GM12878 (cell line): ENCODE measurements around the gene KYAT1. TPM values are rescaled to one million over a fixed set of nuclear protein-coding genes. Genes with fewer than 3 reads are reported as not detected.
A peak's percentile ranks its signal among the peaks of the same experiment; 100 is the strongest.

Experiments
- BRCA1 ChIP-seq: IDR thresholded peaks from 2 replicates; pipeline ENCODE4 v1.6.1; 2011; ENCODE audit warnings: low read depth, low read length, improper control_type of control experiment
- CREM ChIP-seq: IDR thresholded peaks from 2 replicates; pipeline ENCODE4 v1.6.1; 2014; ENCODE audit warnings: antibody characterized with exemption, low read depth
- E2F8 ChIP-seq: fragments of 450-650 bp; IDR thresholded peaks from 2 replicates; pipeline ENCODE4 v1.6.1; 2018; ENCODE audit warnings: mild to moderate bottlenecking, low read depth, moderate library complexity; ENCODE audit not compliant: partially characterized antibody
- EZH2 ChIP-seq: IDR thresholded peaks from 2 replicates; pipeline ENCODE4 v1.6.1; 2012; ENCODE audit warnings: low read depth, mild to moderate bottlenecking, control low read depth, inconsistent platforms, low read length, borderline replicate concordance; ENCODE audit not compliant: control insufficient read depth
- FOXM1 ChIP-seq: IDR thresholded peaks from 2 replicates; pipeline ENCODE4 v1.6.1; 2012; ENCODE audit warnings: low read depth, mild to moderate bottlenecking, inconsistent platforms, low read length, moderate library complexity
- IKZF1 ChIP-seq: fragments of 450-650 bp; conservative IDR thresholded peaks from 2 replicates; pipeline ENCODE4 v1.6.1; 2017; ENCODE audit warnings: antibody characterized with exemption, mild to moderate bottlenecking
- KDM1A ChIP-seq: fragments of 200-600 bp; sonication (generic); IDR thresholded peaks from 2 replicates; pipeline ENCODE4 v1.6.1; 2016; ENCODE audit warnings: borderline replicate concordance
- LARP7 ChIP-seq: fragments of 450-650 bp; IDR thresholded peaks from 2 replicates; pipeline ENCODE4 v1.6.1; 2017; ENCODE audit warnings: mild to moderate bottlenecking
- NR2F1 ChIP-seq: fragments of 450-650 bp; conservative IDR thresholded peaks from 2 replicates; pipeline ENCODE4 v1.6.1; 2017; ENCODE audit warnings: mild to moderate bottlenecking
- PAX5 ChIP-seq: IDR thresholded peaks from 2 replicates; pipeline ENCODE4 v1.6.1; 2011; ENCODE audit warnings: low read depth, low read length, borderline replicate concordance
- PAX8 ChIP-seq: fragments of 450-650 bp; IDR thresholded peaks from 2 replicates; pipeline ENCODE4 v1.6.1; 2017; ENCODE audit warnings: mild to moderate bottlenecking, moderate library complexity
- POLR2AphosphoS2 ChIP-seq: IDR thresholded peaks from 2 replicates; pipeline ENCODE4 v1.6.1; 2011; ENCODE audit warnings: low read depth, mild to moderate bottlenecking, low read length, improper control_type of control experiment, moderate library complexity
- RAD51 ChIP-seq: fragments of 450-650 bp; IDR thresholded peaks from 2 replicates; pipeline ENCODE4 v1.6.1; 2016; ENCODE audit warnings: moderate library complexity, mild to moderate bottlenecking, inconsistent platforms
- RBBP5 ChIP-seq: fragments of 200-600 bp; sonication (generic); conservative IDR thresholded peaks from 2 replicates; pipeline ENCODE4 v1.6.1; 2016
- SMARCA5 ChIP-seq: fragments of 450-650 bp; IDR thresholded peaks from 2 replicates; pipeline ENCODE4 v1.6.1; 2017; ENCODE audit warnings: mild to moderate bottlenecking
- SMC3 ChIP-seq: IDR thresholded peaks from 2 replicates; pipeline ENCODE4 v1.6.1; 2011; ENCODE audit warnings: low read length, improper control_type of control experiment, borderline replicate concordance
- SPI1 ChIP-seq: IDR thresholded peaks from 2 replicates; pipeline ENCODE4 v1.6.1; 2011; ENCODE audit warnings: low read depth, mild to moderate bottlenecking, low read length, moderate library complexity, borderline replicate concordance; ENCODE audit not compliant: insufficient read depth
- USF1 ChIP-seq: IDR thresholded peaks from 2 replicates; pipeline ENCODE4 v1.6.1; 2011; ENCODE audit warnings: borderline replicate concordance, low read depth, mild to moderate bottlenecking, moderate library complexity, mixed read lengths, low read length; ENCODE audit not compliant: insufficient read depth; ENCODE audit errors: extremely low read length
- YBX1 ChIP-seq: fragments of 450-650 bp; IDR thresholded peaks from 2 replicates; pipeline ENCODE4 v1.6.1; 2016; ENCODE audit warnings: antibody characterized with exemption
- polyA plus RNA-seq, 11 experiments: library from polyadenylated mRNA; depleted of rRNA in 4 of 11; unstranded in 6 of 11; stranded (reverse) in 5 of 11; fragments of >200 nt; fragmentation: Nextera tagmentation in 4 of 11; fragmentation: Illumina TruSeq in 1 of 11; extraction: Ambion mirVana in 4 of 11; extraction: Trizol in 1 of 11; gene quantifications; 1 replicate in 1 of 11; 2 replicates in 10 of 11; pipeline versions ENCODE4 v1.2.1 to v1.2.3, GENCODE V29; 2011 to 2016; ENCODE audit warnings: inconsistent platforms in 2 of 11, missing spikeins in 2 of 11, low read depth in 1 of 11
- total RNA-seq, 4 experiments: library from RNA; depleted of rRNA in 3 of 4; stranded (reverse); fragments of >200 nt in 3 of 4; fragmentation: Illumina TruSeq in 1 of 4; extraction: Trizol in 1 of 4; gene quantifications; 2 replicates each; pipeline versions ENCODE4 v1.2.1 to v1.2.3, GENCODE V29; 2013 to 2021
- TF ChIP-seq, protein P1 (sequence below), 3 experiments: IDR thresholded peaks in 2 of 3; conservative IDR thresholded peaks in 1 of 3; 2 replicates each; pipeline ENCODE4 v1.5.1; 2011; ENCODE audit warnings: low read depth in 3 of 3, low read length in 3 of 3, mild to moderate bottlenecking in 3 of 3, control low read depth in 2 of 3, moderate library complexity in 2 of 3, inconsistent platforms in 1 of 3, mixed read lengths in 1 of 3; ENCODE audit not compliant: control insufficient read depth in 2 of 3, insufficient read depth in 1 of 3; ENCODE audit errors: extremely low read depth in 1 of 3
- TF ChIP-seq, protein P2 (sequence below): fragments of 450-650 bp; IDR thresholded peaks from 2 replicates; pipeline ENCODE4 v1.6.1; 2017; ENCODE audit warnings: low read depth, mild to moderate bottlenecking, moderate library complexity
- TF ChIP-seq, protein P3 (sequence below): IDR thresholded peaks from 2 replicates; pipeline ENCODE4 v1.6.1; 2012; ENCODE audit warnings: low read depth, low read length, improper control_type of control experiment
- TF ChIP-seq, protein P4 (sequence below): fragments of 450-650 bp; IDR thresholded peaks from 2 replicates; pipeline ENCODE4 v1.6.1; 2016; ENCODE audit warnings: mild to moderate bottlenecking

Gene KYAT1
- total and polyA plus RNA-seq, 10 of the 15 experiments (the other 5 are each of a cell fraction or from before 2014, with no cell fraction given), result 5.8 to 15.7 (median 11.4) TPM

DNA sequence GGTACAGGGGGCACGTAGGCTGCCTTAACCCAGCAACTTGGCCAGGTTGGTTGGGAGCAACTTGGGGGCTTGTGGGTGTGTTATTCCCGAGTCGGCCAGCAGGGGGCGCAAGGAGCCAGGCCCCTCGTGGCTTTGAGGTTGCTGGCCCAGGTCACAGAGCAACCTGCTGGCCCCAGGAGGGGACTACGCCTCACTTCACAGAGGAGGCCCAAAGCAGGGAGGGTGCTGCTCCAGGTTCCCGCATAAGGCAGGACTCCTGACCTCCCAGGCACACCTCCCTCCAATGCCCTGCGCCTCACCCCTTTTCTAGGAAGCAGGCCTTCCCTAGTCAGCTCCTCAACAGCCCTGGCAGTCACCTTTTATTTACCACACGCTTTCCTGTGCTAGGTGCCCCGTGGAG, 18.1 kb downstream of the KYAT1 start (continued):
- TF ChIP-seq, protein P1, sequence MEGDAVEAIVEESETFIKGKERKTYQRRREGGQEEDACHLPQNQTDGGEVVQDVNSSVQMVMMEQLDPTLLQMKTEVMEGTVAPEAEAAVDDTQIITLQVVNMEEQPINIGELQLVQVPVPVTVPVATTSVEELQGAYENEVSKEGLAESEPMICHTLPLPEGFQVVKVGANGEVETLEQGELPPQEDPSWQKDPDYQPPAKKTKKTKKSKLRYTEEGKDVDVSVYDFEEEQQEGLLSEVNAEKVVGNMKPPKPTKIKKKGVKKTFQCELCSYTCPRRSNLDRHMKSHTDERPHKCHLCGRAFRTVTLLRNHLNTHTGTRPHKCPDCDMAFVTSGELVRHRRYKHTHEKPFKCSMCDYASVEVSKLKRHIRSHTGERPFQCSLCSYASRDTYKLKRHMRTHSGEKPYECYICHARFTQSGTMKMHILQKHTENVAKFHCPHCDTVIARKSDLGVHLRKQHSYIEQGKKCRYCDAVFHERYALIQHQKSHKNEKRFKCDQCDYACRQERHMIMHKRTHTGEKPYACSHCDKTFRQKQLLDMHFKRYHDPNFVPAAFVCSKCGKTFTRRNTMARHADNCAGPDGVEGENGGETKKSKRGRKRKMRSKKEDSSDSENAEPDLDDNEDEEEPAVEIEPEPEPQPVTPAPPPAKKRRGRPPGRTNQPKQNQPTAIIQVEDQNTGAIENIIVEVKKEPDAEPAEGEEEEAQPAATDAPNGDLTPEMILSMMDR (IDR thresholded peaks at IDR 0.05 in 2 of 3, conservative IDR thresholded peaks at IDR 0.05 in 1 of 3; ENCODE audit: control insufficient read depth in 2 of 3, extremely low read depth in 1 of 3, insufficient read depth in 1 of 3, low read depth in 3 of 3, low read length in 3 of 3), result peak; percentile 94 to 98 (median 95)
- peak; percentile 43; the same call in 1 of the 2 replicates for TF ChIP-seq SMARCA5
- TF ChIP-seq, protein P2, sequence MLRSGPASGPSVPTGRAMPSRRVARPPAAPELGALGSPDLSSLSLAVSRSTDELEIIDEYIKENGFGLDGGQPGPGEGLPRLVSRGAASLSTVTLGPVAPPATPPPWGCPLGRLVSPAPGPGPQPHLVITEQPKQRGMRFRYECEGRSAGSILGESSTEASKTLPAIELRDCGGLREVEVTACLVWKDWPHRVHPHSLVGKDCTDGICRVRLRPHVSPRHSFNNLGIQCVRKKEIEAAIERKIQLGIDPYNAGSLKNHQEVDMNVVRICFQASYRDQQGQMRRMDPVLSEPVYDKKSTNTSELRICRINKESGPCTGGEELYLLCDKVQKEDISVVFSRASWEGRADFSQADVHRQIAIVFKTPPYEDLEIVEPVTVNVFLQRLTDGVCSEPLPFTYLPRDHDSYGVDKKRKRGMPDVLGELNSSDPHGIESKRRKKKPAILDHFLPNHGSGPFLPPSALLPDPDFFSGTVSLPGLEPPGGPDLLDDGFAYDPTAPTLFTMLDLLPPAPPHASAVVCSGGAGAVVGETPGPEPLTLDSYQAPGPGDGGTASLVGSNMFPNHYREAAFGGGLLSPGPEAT, result no peak
- TF ChIP-seq BRCA1, result no peak
- no peak for TF ChIP-seq CREM
- peak; percentile 26 for TF ChIP-seq USF1
- no peak for TF ChIP-seq FOXM1
- peak; percentile 88 for TF ChIP-seq SMC3
- no peak for TF ChIP-seq SPI1
- no peak for TF ChIP-seq IKZF1
- no peak for TF ChIP-seq POLR2AphosphoS2
- no peak for TF ChIP-seq RBBP5
- TF ChIP-seq EZH2, result no peak
- TF ChIP-seq PAX5, result peak; percentile 38; the same call in 1 of the 2 replicates
- peak; percentile 76 for TF ChIP-seq NR2F1
- TF ChIP-seq, protein P3, sequence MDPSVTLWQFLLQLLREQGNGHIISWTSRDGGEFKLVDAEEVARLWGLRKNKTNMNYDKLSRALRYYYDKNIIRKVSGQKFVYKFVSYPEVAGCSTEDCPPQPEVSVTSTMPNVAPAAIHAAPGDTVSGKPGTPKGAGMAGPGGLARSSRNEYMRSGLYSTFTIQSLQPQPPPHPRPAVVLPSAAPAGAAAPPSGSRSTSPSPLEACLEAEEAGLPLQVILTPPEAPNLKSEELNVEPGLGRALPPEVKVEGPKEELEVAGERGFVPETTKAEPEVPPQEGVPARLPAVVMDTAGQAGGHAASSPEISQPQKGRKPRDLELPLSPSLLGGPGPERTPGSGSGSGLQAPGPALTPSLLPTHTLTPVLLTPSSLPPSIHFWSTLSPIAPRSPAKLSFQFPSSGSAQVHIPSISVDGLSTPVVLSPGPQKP, result no peak
- no peak for TF ChIP-seq KDM1A
- TF ChIP-seq PAX8, result no peak
- no peak for TF ChIP-seq LARP7
- no peak for TF ChIP-seq YBX1
- TF ChIP-seq E2F8, result no peak
- TF ChIP-seq RAD51, result no peak
- TF ChIP-seq, protein P4, sequence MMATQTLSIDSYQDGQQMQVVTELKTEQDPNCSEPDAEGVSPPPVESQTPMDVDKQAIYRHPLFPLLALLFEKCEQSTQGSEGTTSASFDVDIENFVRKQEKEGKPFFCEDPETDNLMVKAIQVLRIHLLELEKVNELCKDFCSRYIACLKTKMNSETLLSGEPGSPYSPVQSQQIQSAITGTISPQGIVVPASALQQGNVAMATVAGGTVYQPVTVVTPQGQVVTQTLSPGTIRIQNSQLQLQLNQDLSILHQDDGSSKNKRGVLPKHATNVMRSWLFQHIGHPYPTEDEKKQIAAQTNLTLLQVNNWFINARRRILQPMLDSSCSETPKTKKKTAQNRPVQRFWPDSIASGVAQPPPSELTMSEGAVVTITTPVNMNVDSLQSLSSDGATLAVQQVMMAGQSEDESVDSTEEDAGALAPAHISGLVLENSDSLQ, result no peak
